ENCODE data around the gene GON4L. TPM values are rescaled to one million over a fixed set of nuclear protein-coding genes. Genes with fewer than 3 reads are reported as not detected.

The GON4L gene
- total RNA-seq, 1 experiment from 2014 or later: 31.2 TPM

DNA sequence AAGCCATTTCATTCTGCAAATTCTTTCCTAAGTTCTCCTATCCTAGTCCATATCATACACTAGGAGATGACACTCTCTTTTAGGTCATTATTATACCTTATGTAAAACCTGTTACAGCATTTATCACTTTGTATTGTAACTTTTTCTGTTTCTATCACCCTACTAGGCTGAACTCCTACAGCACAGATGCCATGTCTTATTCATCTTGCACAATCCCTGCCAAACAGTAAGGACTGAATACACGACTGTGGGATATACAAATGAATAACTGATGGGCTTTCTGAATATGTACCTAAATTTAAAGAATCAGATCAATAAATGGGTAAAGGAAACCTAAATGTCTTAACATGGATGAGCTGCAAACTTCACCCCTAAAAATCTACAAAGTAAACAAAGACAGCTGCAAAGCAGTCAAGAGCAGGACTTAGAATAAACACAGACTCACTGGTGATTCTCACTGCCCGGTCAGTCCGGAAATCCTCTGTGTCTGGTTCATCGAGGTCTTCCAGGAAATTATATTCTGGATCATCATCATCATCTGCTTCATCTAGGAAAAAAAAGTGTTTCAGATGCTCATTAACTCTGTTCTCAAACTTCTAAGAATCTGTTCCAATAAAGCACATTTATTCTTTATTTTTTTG lies 62.3 kb downstream of the GON4L start:
- H3K79me2 ChIP-seq (ENCODE audit: low read length): no peaks in the 10 kb centered on the region
- H3K27me3 ChIP-seq (ENCODE audit: low read length): no peaks in the 10 kb centered on the region
- H2AFZ ChIP-seq (ENCODE audit: low read length): no peak overlapping the region
- no peak for ATAC-seq
- no peaks in the 10 kb centered on the region for H3F3A ChIP-seq (ENCODE audit: low read length, unreplicated experiment)
- H3K4me1 ChIP-seq (ENCODE audit: insufficient read depth, low read length): no peaks in the 10 kb centered on the region
- H3K9ac ChIP-seq (ENCODE audit: low read length): no peak overlapping the region
- no peak overlapping the region for H3K4me3 ChIP-seq (ENCODE audit: low read length)
- no peak for DNase-seq
- TF ChIP-seq, protein P1, sequence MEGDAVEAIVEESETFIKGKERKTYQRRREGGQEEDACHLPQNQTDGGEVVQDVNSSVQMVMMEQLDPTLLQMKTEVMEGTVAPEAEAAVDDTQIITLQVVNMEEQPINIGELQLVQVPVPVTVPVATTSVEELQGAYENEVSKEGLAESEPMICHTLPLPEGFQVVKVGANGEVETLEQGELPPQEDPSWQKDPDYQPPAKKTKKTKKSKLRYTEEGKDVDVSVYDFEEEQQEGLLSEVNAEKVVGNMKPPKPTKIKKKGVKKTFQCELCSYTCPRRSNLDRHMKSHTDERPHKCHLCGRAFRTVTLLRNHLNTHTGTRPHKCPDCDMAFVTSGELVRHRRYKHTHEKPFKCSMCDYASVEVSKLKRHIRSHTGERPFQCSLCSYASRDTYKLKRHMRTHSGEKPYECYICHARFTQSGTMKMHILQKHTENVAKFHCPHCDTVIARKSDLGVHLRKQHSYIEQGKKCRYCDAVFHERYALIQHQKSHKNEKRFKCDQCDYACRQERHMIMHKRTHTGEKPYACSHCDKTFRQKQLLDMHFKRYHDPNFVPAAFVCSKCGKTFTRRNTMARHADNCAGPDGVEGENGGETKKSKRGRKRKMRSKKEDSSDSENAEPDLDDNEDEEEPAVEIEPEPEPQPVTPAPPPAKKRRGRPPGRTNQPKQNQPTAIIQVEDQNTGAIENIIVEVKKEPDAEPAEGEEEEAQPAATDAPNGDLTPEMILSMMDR (conservative IDR thresholded peaks at IDR 0.05; ENCODE audit: low read depth, low read length): no peak
- TF ChIP-seq EZH2 (IDR thresholded peaks at IDR 0.05; ENCODE audit: low read length, unreplicated experiment) (no peak), EZH2phosphoT487 (IDR thresholded peaks at IDR 0.05; ENCODE audit: borderline replicate concordance, low read length) (no peak)
- intact Hi-C loops (cut with micrococcal nuclease): no loop called here
- no peak overlapping the region for H3K4me2 ChIP-seq (ENCODE audit: low read length)
- BruUV-seq (replicated peaks): no TSS peak
- H3K9me3 ChIP-seq (ENCODE audit: low read length): no peaks in the 10 kb centered on the region
- no peak overlapping the region for H3K27ac ChIP-seq (ENCODE audit: low read length)
- POLR2A ChIA-PET (ENCODE audit: unreplicated experiment): no interaction called here
- CTCF ChIA-PET: no interaction called here
- H4K20me1 ChIP-seq (ENCODE audit: low read length): no peaks in the 10 kb centered on the region
- H3K9me2 ChIP-seq (replicated peaks; ENCODE audit: low read length): no peaks in the 10 kb centered on the region
- peaks cover 36% of the 10 kb centered on the region for H3K36me3 ChIP-seq (ENCODE audit: low read depth, low read length)

DNA sequence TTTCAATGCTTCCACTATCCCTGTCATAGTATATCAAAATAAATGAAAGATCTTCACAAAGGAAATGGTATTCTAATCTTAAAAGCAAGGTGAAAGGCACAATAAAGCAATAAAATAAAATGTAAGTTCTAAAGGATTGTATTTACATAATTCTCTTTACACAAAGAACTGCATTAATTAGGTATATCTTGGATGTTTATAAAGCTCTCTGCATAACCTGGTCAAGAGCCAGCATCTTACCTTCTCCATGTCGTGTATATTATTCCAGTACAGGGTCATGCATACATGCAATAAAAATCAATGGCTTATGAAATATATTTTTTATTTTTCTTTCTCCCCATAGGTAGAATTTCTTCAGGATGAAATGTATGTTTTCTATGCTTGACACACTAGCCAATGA lies 63.8 kb downstream of the GON4L start:
- Histone ChIP-seq H3K4me1 (ENCODE audit: insufficient read depth, low read length) (no peaks in the 10 kb centered on the region), H4K20me1 (ENCODE audit: low read length) (no peaks in the 10 kb centered on the region), H3K9me3 (ENCODE audit: low read length) (no peaks in the 10 kb centered on the region), H3K9me2 (replicated peaks; ENCODE audit: low read length) (no peaks in the 10 kb centered on the region), H3F3A (ENCODE audit: low read length, unreplicated experiment) (no peaks in the 10 kb centered on the region), H3K4me3 (ENCODE audit: low read length) (no peak overlapping the region), H3K9ac (ENCODE audit: low read length) (no peak overlapping the region), H3K36me3 (ENCODE audit: low read depth, low read length) (peaks cover 32% of the 10 kb centered on the region; the same call in 1 of the 2 replicates), H3K27me3 (ENCODE audit: low read length) (no peaks in the 10 kb centered on the region), H3K4me2 (ENCODE audit: low read length) (no peak overlapping the region), H3K27ac (ENCODE audit: low read length) (no peak overlapping the region), H2AFZ (ENCODE audit: low read length) (no peak overlapping the region), H3K79me2 (ENCODE audit: low read length) (no peaks in the 10 kb centered on the region)
- no TSS peak for BruUV-seq (replicated peaks)
- no peak for TF ChIP-seq EZH2 (IDR thresholded peaks at IDR 0.05; ENCODE audit: low read length, unreplicated experiment)
- POLR2A ChIA-PET (ENCODE audit: unreplicated experiment): no interaction called here
- intact Hi-C loops (cut with micrococcal nuclease): no loop called here
- CTCF ChIA-PET: no interaction called here
- no peak for DNase-seq
- no peak for ATAC-seq

DNA sequence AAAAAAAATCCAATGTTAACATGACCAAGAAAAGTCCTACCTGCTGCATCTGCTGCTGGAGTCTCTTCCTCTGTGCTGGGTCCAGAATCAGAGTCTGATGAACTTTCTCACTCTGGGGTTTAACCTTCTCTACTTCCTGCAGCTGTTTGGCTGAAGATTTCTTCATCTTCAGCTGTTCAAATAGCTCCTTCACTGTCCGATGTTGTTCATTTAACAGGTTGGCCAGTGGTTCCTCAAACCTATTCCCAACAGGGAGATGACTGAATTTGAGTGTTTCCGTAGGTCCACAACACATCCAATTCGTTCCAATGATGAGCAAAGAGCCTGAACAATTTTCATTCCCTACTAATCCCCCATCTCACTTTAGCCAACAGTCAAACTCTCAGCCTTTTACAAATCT lies 79.4 kb downstream of the GON4L start:
- Histone ChIP-seq H2AFZ (ENCODE audit: low read length) (no peak overlapping the region), H3K4me1 (ENCODE audit: insufficient read depth, low read length) (peaks cover 31% of the 10 kb centered on the region), H3F3A (ENCODE audit: low read length, unreplicated experiment) (no peaks in the 10 kb centered on the region), H3K27me3 (ENCODE audit: low read length) (no peaks in the 10 kb centered on the region), H3K9me3 (ENCODE audit: low read length) (no peaks in the 10 kb centered on the region), H3K9me2 (replicated peaks; ENCODE audit: low read length) (no peaks in the 10 kb centered on the region), H3K9ac (ENCODE audit: low read length) (no peak overlapping the region), H3K27ac (ENCODE audit: low read length) (no peak overlapping the region), H4K20me1 (ENCODE audit: low read length) (no peaks in the 10 kb centered on the region), H3K36me3 (ENCODE audit: low read depth, low read length) (peaks cover 27% of the 10 kb centered on the region), H3K4me3 (ENCODE audit: low read length) (no peak overlapping the region), H3K4me2 (ENCODE audit: low read length) (no peak overlapping the region), H3K79me2 (ENCODE audit: low read length) (no peaks in the 10 kb centered on the region)
- POLR2A ChIA-PET (ENCODE audit: unreplicated experiment): no interaction called here
- no peak for TF ChIP-seq EZH2phosphoT487 (IDR thresholded peaks at IDR 0.05; ENCODE audit: borderline replicate concordance, low read length)
- TF ChIP-seq EZH2 (IDR thresholded peaks at IDR 0.05; ENCODE audit: low read length, unreplicated experiment): no peak
- TF ChIP-seq, protein P1 (conservative IDR thresholded peaks at IDR 0.05; ENCODE audit: low read depth, low read length): no peak
- no TSS peak for BruUV-seq (replicated peaks)
- no peak for DNase-seq
- CTCF ChIA-PET: no interaction called here
- no peak for ATAC-seq
- intact Hi-C loops (cut with micrococcal nuclease): no loop called here

Data from PC-3 (cell line).